ENCODE results near the gene CCDC150.

- no peak for TF ChIP-seq POLR2A (IDR thresholded peaks at IDR 0.05)
- no peak for TF ChIP-seq CTCF (IDR thresholded peaks at IDR 0.05)
These were observed 37.9 kb downstream of the CCDC150 start for GRCh38 chr2:196677404-196677803.

All from adrenal gland (tissue), 5 donors.